Fibroblast of lung (primary cell): Measurements from ENCODE around the gene ADGRV1.

Experiments
- CTCF ChIP-seq, 2 donors: IDR thresholded peaks in 1 of 2; conservative IDR thresholded peaks in 1 of 2; 1 replicate in 1 of 2; 2 replicates in 1 of 2; pipeline ENCODE4 v1.5.1; 2011 to 2012; ENCODE audit warnings: low read length in 2 of 2, control low read depth in 1 of 2, inconsistent platforms in 1 of 2, low read depth in 1 of 2, mild to moderate bottlenecking in 1 of 2
- EZH2 ChIP-seq: IDR thresholded peaks from 2 replicates; pipeline ENCODE4 v1.5.1; 2012; ENCODE audit warnings: low read length, control low read depth, mild to moderate bottlenecking; ENCODE audit errors: missing control alignments

DNA sequence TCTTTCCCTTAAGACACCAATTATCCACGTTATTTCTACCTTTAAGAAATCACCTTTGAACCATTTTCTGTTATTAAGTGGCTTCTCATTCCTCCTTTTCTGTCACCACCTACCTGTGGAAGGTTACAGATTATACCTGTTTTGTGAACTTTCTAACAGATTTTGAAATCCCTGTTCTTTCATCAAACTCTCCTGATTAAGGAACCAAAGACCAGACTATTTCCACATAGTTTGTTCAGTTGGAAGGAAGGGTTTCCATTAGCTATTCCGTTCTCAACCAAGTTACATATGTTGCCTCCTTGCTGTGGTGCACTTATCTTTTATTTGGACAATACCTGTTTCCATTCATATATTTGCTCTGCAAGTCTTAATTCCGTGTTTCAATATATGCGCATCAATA lies 343.6 kb downstream of the ADGRV1 start:
- TF ChIP-seq CTCF (conservative IDR thresholded peaks at IDR 0.05 in 1 of 2, IDR thresholded peaks at IDR 0.05 in 1 of 2; ENCODE audit: low read depth in 1 of 2, low read length in 2 of 2) (no peak), EZH2 (no peak)
